ENCODE data around the gene HOXD10.

Gene HOXD10

DNA sequence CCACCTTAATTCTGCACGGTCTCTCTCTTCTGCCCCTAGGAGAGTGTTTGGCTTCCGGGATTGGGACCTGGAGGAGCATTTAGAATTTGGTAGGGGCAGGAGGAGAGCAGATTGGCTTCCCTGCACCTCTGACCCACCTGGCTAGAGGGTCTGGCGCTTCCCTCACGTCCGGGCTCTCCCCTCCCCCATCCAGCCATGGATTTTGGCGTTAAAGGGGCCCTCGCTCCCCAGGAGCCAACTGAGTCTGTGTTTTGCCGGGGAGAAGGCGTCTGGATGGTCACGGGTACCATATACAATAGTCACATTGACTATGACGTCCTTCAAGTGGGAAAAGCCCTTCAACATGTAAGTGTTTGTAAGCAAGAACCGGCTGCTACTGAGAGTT lies 47.1 kb downstream of the HOXD10 start:
- no peak for DNase-seq (ENCODE audit: low read depth in 2 of 2)

DNA sequence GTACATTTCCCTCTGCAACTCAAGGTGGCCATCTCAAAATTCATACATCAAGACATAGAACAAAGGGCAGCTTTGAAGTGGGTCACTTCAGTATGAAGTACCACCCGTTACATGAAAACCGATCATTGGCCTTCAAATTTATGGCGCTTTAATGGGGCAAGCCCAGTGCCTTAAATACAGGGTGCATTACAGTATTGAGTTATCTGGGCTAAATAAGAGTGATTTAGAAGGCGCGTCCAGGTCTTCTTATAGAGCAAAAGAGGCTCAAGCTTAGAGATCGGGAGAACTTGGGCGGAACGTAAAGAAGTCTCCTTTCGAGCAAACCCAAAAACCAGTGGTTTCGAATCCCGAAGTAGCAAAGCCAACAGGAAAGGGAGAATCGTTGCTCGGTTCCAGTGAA lies 47.6 kb downstream of the HOXD10 start:
- DNase-seq (ENCODE audit: low read depth in 2 of 2) = no peak

DNA sequence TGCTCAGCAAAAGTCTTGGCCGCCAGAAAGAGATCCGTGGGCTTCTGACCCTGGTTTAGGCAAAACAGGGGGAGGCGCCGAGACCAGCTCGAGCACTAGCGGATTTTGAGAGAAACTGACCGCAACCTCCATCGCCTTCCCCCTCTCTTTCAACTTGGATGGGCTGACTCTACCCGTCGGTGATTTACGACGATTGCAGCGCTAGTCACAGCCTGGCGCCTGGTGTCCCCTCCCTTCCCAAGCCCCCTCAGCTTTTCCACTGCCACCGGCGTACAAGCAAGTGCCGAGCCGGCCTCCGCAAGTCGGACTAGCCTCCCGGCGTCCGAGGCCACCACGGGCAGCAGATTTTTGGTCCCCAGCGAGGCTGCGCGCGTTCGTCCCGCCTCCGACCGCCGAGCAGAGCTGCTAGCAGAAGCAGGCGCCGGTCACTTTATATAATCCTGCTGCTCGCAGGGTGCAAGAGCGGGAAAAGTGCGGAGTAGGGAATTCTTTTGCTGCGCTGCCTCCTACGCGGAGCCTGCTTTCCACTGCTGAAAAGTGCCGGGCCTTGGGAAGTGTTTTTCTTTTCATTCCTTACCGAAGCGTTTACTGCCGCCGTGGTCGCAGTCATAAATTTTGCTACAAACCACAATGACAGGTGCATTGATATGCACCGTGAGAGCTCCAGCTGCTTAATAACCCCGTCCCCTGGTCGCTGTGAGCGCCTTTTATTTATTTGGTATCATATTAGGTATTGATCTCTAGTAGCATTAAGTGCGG lies 48.2 kb downstream of the HOXD10 start:
- no peak for DNase-seq (ENCODE audit: low read depth in 2 of 2)

DNA sequence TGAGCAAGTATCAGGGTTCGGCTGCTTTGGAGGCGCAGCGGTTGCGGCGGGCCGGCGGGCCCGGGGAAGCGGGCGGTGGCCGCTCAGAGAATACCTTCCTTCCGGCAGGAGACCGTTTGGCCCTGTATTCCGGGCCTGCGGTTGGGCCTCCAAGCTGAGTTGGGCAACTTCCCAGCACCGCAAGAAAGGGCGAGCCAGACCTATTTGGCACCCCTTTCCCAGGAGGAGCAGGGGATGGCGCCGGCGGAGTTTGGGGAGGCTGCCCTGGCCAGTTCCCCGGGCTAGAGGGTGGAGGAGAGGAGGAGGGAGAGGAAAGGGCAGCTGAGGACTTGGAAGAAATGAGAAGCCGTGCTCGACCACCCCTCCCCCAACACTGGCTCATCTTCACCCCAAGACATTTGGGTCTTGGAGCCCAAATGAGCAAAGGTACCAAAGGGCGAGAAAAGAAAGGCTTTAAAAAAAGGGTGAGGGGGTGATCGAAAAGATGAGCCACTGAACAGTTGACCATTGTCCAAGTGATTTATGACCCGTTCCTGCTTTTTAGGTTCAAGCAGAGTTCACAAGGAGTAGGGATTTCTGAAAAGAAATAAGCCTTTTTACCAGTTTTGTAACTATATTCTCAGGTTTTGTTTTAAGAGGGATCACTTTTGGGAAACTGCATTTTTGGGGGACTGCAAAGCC lies 48.9 kb downstream of the HOXD10 start:
- DNase-seq (ENCODE audit: low read depth in 2 of 2) = no peak

DNA sequence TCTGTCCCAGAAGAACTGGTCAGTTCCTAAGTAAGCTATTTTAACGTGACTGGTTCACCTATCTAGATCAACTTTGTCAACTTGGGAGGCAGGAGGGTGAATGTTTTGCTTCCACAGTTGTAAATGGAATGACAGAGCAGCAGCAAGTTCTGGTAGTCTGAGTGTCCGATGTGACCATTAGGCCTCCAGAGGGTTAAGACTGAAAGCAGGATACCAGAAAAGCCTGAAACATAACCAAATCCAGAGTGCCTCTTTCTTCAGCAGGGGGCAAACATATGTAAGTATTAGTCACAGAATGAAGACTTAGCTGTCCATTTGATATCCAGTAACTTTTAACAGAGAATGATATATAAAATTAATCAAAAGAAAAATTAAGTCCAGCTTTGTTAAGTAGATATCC lies 49.7 kb downstream of the HOXD10 start:
- no peak for DNase-seq (ENCODE audit: low read depth in 2 of 2)

DNA sequence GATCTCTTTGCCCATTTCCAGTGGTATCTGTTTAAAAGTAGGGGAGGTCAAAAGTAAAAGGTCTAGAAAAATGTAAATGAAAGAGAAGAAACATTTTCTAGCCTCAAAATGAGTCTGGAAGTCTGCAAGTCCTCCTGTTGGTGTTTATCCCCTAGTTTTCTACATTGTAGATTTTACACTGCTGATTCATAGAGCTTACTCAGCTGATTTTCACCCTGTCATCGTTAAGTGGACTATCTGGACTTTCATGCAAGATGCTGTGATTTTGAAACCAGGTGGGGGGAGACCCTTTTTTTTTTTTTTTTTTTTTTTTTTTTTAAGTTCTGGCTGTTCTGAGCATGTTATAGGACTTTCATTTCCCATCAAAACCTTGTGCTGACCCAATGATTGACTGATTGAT lies 50.8 kb downstream of the HOXD10 start:
- no peak for DNase-seq (ENCODE audit: low read depth in 2 of 2)

DNA sequence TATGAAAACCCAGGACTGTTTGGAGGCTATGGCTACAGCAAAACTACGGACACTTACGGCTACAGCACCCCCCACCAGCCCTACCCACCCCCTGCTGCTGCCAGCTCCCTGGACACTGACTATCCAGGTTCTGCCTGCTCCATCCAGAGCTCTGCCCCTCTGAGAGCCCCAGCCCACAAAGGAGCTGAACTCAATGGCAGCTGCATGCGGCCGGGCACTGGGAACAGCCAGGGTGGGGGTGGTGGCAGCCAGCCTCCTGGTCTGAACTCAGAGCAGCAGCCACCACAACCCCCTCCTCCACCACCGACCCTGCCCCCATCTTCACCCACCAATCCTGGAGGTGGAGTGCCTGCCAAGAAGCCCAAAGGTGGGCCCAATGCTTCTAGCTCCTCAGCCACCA lies 52.6 kb downstream of the HOXD10 start:
- DNase-seq (ENCODE audit: low read depth in 2 of 2) = no peak
